CD4-positive, alpha-beta memory T cell (primary cell): ENCODE measurements around the gene SGSM1. TPM values are rescaled to one million over a fixed set of nuclear protein-coding genes. Genes with fewer than 3 reads are reported as not detected.

ENCODE experiments used
- CTCF ChIA-PET: fragments of 350-600 bp; sonication (Branson Sonifier 250); formaldehyde crosslinking; loops from one replicate; lab custom pipeline; 2021; ENCODE audit warnings: inconsistent platforms; ENCODE audit not compliant: partially characterized antibody; lab: Charles Lee
- POLR2A ChIA-PET: fragments of 350-600 bp; sonication (Branson Sonifier 250); formaldehyde crosslinking; loops from one replicate; lab custom pipeline; 2021; ENCODE audit not compliant: partially characterized antibody; lab: Charles Lee
- DNase-seq, 5 donors: peaks; one replicate each; pipeline versions ENCODE4 v3.0.0 to v3.0.0-alpha.2; 2020 to 2022; ENCODE audit warnings: mixed read lengths in 1 of 5
- H3K27ac ChIP-seq: one replicate; pipeline ENCODE4 v1.7.0; 2013; ENCODE audit warnings: low read depth, low read length
- H3K27me3 ChIP-seq: 2 replicates; pipeline ENCODE4 v1.7.0; 2013; ENCODE audit warnings: mild to moderate bottlenecking, low read length, moderate library complexity; ENCODE audit not compliant: insufficient read depth
- H3K36me3 ChIP-seq: 2 replicates; pipeline ENCODE4 v1.7.0; 2013; ENCODE audit warnings: mild to moderate bottlenecking, low read length, moderate library complexity; ENCODE audit not compliant: insufficient read depth
- H3K4me1 ChIP-seq: 2 replicates; pipeline ENCODE4 v1.7.0; 2013; ENCODE audit warnings: mild to moderate bottlenecking, low read length, moderate library complexity; ENCODE audit not compliant: insufficient read depth
- H3K4me3 ChIP-seq, 2 donors: one replicate each; pipeline ENCODE4 v1.7.0; 2013; ENCODE audit warnings: low read length in 2 of 2, mild to moderate bottlenecking in 1 of 2
- H3K9me3 ChIP-seq, 2 donors: one replicate each; pipeline ENCODE4 v1.7.0; 2013; ENCODE audit warnings: low read length in 2 of 2, control low read depth in 1 of 2; ENCODE audit not compliant: control insufficient read depth in 1 of 2
- H3K27ac Mint-ChIP-seq, 7 donors: one replicate each; pipeline ENCODE4 v1.8.0; 2020 to 2021; ENCODE audit warnings: mixed read lengths in 7 of 7, mild to moderate bottlenecking in 6 of 7, inconsistent platforms in 3 of 7, moderate library complexity in 3 of 7
- H3K27me3 Mint-ChIP-seq, 2 donors: one replicate each; pipeline ENCODE4 v1.8.0; 2020 to 2021; ENCODE audit warnings: mixed read lengths in 2 of 2
- H3K36me3 Mint-ChIP-seq, 2 donors: one replicate each; pipeline ENCODE4 v1.8.0; 2020 to 2021; ENCODE audit warnings: mixed read lengths in 2 of 2, inconsistent platforms in 1 of 2, mild to moderate bottlenecking in 1 of 2
- H3K4me1 Mint-ChIP-seq, 4 donors: one replicate each; pipeline ENCODE4 v1.8.0; 2020 to 2021; ENCODE audit warnings: mixed read lengths in 4 of 4, mild to moderate bottlenecking in 1 of 4
- H3K4me3 Mint-ChIP-seq, 8 donors: one replicate each; pipeline ENCODE4 v1.8.0; 2020 to 2021; ENCODE audit warnings: mixed read lengths in 8 of 8, mild to moderate bottlenecking in 7 of 8, moderate library complexity in 6 of 8, inconsistent platforms in 3 of 8
- H3K9me3 Mint-ChIP-seq, 8 donors: one replicate each; pipeline ENCODE4 v1.8.0; 2020 to 2021; ENCODE audit warnings: mixed read lengths in 8 of 8, mild to moderate bottlenecking in 5 of 8, inconsistent platforms in 3 of 8, moderate library complexity in 1 of 8
- intact Hi-C: fragments of 100-400 bp; cut with micrococcal nuclease; formaldehyde crosslinking; loops from one replicate; pipeline ENCODE4 v1.15.1; 2023
- polyA plus RNA-seq, 2 donors: library from polyadenylated mRNA; unstranded; fragments of 300-500 nt; fragmentation: Illumina TruSeq; gene quantifications; one replicate each; pipeline ENCODE4 v1.2.3, GENCODE V29; 2021
- total RNA-seq, 2 experiments: library from RNA; stranded (reverse); gene quantifications; one replicate each; pipeline ENCODE4 v1.2.3, GENCODE V29; 2021

SGSM1 gene
- total and polyA plus RNA-seq, 4 experiments from 2014 or later: 0.08 to 3.4 (median 2.0) TPM

GRCh38 chr22:24945430-24945829 is 139.4 kb downstream of the SGSM1 start:
- Histone ChIP-seq H3K36me3 (no peaks in the 10 kb centered on the region), H3K4me1 (no peaks in the 10 kb centered on the region), H3K27ac (no peak overlapping the region), H3K4me3 (no peak overlapping the region), H3K27me3 (no peaks in the 10 kb centered on the region), H3K9me3 (no peaks in the 10 kb centered on the region)
- Mint-ChIP-seq H3K9me3 (no peaks in the 10 kb centered on the region), H3K27me3 (peaks cover 28 to 45% of the 10 kb centered on the region in 2 donors), H3K27ac (no peak overlapping the region), H3K36me3 (no peaks in the 10 kb centered on the region), H3K4me3 (no peak overlapping the region), H3K4me1 (peaks cover 0 to 11% (median 3%) of the 10 kb centered on the region in 4 donors)
- no peak for DNase-seq
- intact Hi-C loops: no loop called here
- CTCF ChIA-PET: interaction anchor here (2.4 kb wide), 1 partner anchor 105 kb away, joined by 9 read pairs; no protein-coding TSS in a partner anchor
- POLR2A ChIA-PET: no interaction called here

DNA sequence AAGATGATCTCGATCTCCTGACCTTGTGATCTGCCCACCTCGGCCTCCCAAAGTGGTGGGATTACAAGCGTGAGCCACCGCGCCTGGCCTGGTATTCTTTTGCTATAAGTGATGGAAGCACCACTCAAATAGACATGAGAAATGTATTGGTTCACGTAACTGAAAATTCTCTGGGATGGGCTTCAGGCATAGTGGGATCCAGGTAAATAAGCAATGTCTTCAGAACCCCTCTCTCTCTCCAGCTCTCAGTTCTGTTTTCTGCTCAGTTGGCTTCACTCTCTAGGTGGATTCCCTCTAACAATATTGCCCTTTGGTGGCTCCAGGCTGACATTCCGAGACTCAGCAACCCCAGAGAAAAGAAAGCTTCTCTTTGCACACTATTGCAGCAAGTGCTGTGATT is 141.4 kb downstream of the SGSM1 start:
- DNase-seq: no peak
- Mint-ChIP-seq H3K4me1 (peaks cover 2 to 20% (median 7%) of the 10 kb centered on the region in 4 donors), H3K36me3 (no peaks in the 10 kb centered on the region), H3K9me3 (no peaks in the 10 kb centered on the region), H3K27me3 (peaks cover 36 to 55% of the 10 kb centered on the region in 2 donors), H3K27ac (no peak overlapping the region), H3K4me3 (no peak overlapping the region)
- Histone ChIP-seq H3K36me3 (no peaks in the 10 kb centered on the region), H3K27ac (no peak overlapping the region), H3K27me3 (peaks cover 5% of the 10 kb centered on the region), H3K9me3 (no peaks in the 10 kb centered on the region), H3K4me3 (no peak overlapping the region), H3K4me1 (peaks cover 5% of the 10 kb centered on the region)
- intact Hi-C loops: no loop called here
- POLR2A ChIA-PET: no interaction called here
- CTCF ChIA-PET: interaction anchor here (0.8 kb wide), 1 partner anchor 133 kb away, joined by 5 read pairs; no protein-coding TSS in a partner anchor

GRCh38 chr22:24947881-24948280 is 141.9 kb downstream of the SGSM1 start:
- no peak for DNase-seq
- intact Hi-C loops: no loop called here
- H3K4me3 ChIP-seq: no peak overlapping the region
- peaks cover 2 to 21% (median 7%) of the 10 kb centered on the region in 4 donors for H3K4me1 Mint-ChIP-seq
- H3K27ac Mint-ChIP-seq: peak overlapping the region in 1 of 7 donors; percentile 16
- H3K36me3 Mint-ChIP-seq: no peaks in the 10 kb centered on the region
- POLR2A ChIA-PET: no interaction called here
- H3K9me3 Mint-ChIP-seq: no peaks in the 10 kb centered on the region
- no peaks in the 10 kb centered on the region for H3K9me3 ChIP-seq
- peaks cover 7% of the 10 kb centered on the region for H3K27me3 ChIP-seq
- CTCF ChIA-PET: interaction anchor here (4.5 kb wide), 1 partner anchor 101 kb away, joined by 46 read pairs; no protein-coding TSS in a partner anchor
- H3K27ac ChIP-seq: no peak overlapping the region
- H3K27me3 Mint-ChIP-seq: peaks cover 36 to 53% of the 10 kb centered on the region in 2 donors
- no peaks in the 10 kb centered on the region for H3K36me3 ChIP-seq
- H3K4me1 ChIP-seq: peaks cover 7% of the 10 kb centered on the region
- no peak overlapping the region for H3K4me3 Mint-ChIP-seq

DNA sequence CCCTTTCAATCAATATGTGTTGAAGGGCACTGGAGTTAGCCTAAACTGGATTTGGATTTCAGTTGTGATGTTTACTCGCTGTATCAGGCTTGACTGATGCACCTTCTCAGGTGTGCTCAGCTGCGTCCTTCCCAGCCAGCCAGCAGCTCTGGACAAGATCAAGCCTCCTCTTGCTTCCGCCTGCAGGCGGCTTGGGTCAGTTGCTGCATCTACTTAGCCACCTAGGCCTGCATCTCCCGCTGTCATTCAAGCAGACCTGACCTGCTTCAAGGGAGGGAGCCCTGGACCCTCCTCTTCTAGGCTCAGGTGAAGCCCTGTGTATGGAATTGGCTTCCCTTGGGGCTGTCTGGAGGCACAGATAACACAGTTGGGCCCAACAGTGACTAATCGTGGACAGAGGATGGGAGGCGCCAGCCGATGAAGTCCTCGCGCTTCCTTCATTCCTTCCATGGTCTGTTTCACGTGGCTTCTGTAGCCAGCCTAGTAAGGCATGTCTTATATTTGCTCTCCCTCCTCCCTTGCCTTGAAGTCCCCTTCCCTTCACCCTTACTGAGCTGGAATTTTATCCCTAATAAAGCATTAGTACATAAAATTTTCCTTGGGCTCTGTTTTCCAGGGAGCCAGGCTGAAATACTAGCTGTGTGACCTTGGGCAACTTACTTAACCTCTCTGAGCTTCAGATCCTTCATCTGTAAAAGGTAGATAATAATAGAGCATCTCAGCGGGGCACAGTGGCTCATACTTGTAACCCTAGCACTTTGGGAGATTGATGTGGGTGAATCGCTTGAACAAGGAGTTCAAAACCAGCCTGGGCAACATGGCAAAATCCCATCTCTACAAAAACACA is 142.6 kb downstream of the SGSM1 start:
- no peak for DNase-seq
- H3K36me3 ChIP-seq: no peaks in the 10 kb centered on the region
- no peaks in the 10 kb centered on the region for H3K9me3 ChIP-seq
- intact Hi-C loops: no loop called here
- peaks cover 10% of the 10 kb centered on the region for H3K27me3 ChIP-seq
- peaks cover 14% of the 10 kb centered on the region for H3K4me1 ChIP-seq
- no peak overlapping the region for H3K27ac ChIP-seq
- no peaks in the 10 kb centered on the region for H3K36me3 Mint-ChIP-seq
- ChIA-PET CTCF (interaction anchor here (0.5 to 4.5 kb wide), 2 partner anchors 9 to 101 kb away, joined by 3 to 46 read pairs; no protein-coding TSS in a partner anchor), POLR2A (no interaction called here)
- H3K9me3 Mint-ChIP-seq: no peaks in the 10 kb centered on the region
- H3K27me3 Mint-ChIP-seq: peaks cover 39 to 54% of the 10 kb centered on the region in 2 donors
- H3K4me3 ChIP-seq: no peak overlapping the region
- peaks cover 4 to 26% (median 10%) of the 10 kb centered on the region in 4 donors for H3K4me1 Mint-ChIP-seq
- no peak overlapping the region for H3K27ac Mint-ChIP-seq
- H3K4me3 Mint-ChIP-seq: no peak overlapping the region

- no peaks in the 10 kb centered on the region for H3K9me3 ChIP-seq
- Mint-ChIP-seq H3K4me1 (peaks cover 6 to 34% (median 14%) of the 10 kb centered on the region in 4 donors), H3K27me3 (peaks cover 39 to 53% of the 10 kb centered on the region in 2 donors), H3K36me3 (no peaks in the 10 kb centered on the region), H3K27ac (no peak overlapping the region), H3K9me3 (no peaks in the 10 kb centered on the region), H3K4me3 (peak overlapping the region in 4 of 8 donors; percentile 42 to 61 (median 54))
- no peak for DNase-seq
- intact Hi-C loops: no loop called here
- peaks cover 14% of the 10 kb centered on the region for H3K4me1 ChIP-seq
- no peak overlapping the region for H3K4me3 ChIP-seq
- peaks cover 10% of the 10 kb centered on the region for H3K27me3 ChIP-seq
- ChIA-PET CTCF (interaction anchor here (0.9 to 4.5 kb wide), 3 partner anchors 80 to 127 kb away, joined by 3 to 46 read pairs (median 3); no protein-coding TSS in a partner anchor), POLR2A (no interaction called here)
- no peaks in the 10 kb centered on the region for H3K36me3 ChIP-seq
- no peak overlapping the region for H3K27ac ChIP-seq
Observed at GRCh38 chr22:24950272-24950902, 144.4 kb downstream of the SGSM1 start.

DNA sequence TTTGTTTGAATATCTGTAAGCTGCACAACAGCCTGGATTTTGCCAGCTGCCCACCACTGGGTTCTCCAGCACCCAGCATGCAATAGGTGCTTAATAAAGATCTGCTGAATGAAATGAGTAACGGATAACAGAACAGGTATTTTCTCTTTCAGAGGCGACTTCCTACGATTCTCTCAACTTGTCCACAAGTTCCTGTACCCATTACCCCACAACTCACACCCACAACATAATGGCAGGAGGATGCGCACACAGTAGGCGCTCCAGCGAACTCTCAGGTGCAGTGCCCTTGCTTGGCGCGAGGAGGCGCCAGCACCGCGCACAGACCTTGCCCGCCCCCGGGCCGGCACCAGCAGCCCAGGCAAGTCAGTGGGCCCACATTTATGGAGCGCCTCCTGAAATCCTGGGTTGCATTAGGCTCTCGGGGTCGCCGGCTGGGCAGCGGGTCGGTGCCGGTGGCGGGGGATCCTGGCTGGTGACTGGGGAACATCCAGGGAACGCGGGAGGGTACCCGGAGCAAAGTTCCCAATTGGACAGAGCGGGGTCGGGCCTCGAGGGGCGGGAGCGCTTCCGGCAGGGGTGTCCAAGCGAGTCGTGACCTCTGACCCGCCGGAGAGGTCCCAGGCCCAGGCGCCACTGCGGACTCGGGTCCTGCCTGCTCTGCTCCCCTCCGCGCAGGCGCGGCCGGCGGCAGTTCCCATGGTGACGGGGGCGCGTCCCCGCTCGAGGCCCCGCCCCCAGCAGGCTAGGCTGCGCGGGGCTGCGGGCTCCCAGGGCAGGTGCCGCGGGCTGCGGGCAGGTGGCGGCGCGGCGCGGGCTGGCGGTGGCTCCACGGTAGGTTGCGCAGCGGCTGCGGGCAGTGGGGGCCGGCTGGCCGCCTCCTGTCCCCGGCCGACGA is 146.2 kb downstream of the SGSM1 start, which contains the start of gene KIAA1671:
Gene KIAA1671, plus strand, starts transcription at position 775 of the 895 bp plus-strand sequence. CDS start 75,284 bp downstream, outside the sequence.
- peak; percentile 80 to 89 (median 87) for DNase-seq
- POLR2A ChIA-PET: no interaction called here
- Histone ChIP-seq H3K36me3 (no peaks in the 10 kb centered on the region), H3K27ac (no peak within 1 kb of the TSS), H3K9me3 (no peaks in the 10 kb centered on the region), H3K27me3 (peaks cover 10% of the 10 kb centered on the region), H3K4me3 (peak within 1 kb of the TSS in 1 of 2 donors; percentile 63), H3K4me1 (peaks cover 14% of the 10 kb centered on the region)
- H3K36me3 Mint-ChIP-seq: no peaks in the 10 kb centered on the region
- peak within 1 kb of the TSS in 5 of 7 donors; percentile 22 to 66 (median 53) for H3K27ac Mint-ChIP-seq
- CTCF ChIA-PET: interaction anchor here (0.6 to 4.5 kb wide), 7 partner anchors 76 to 125 kb away, joined by 3 to 46 read pairs (median 4); no protein-coding TSS in a partner anchor
- peaks cover 6 to 34% (median 14%) of the 10 kb centered on the region in 4 donors for H3K4me1 Mint-ChIP-seq
- H3K27me3 Mint-ChIP-seq: peaks cover 35 to 49% of the 10 kb centered on the region in 2 donors
- H3K4me3 Mint-ChIP-seq: peak within 1 kb of the TSS; percentile 74 to 87 (median 80)
- no peaks in the 10 kb centered on the region for H3K9me3 Mint-ChIP-seq
- intact Hi-C loops: loop anchor here (1.0 kb wide), 1 partner anchor 96 kb away; no protein-coding TSS in a partner anchor
